ENCODE results near the gene AHRR. TPM values are rescaled to one million over a fixed set of nuclear protein-coding genes. Genes with fewer than 3 reads are reported as not detected.
A peak's percentile ranks its signal among the peaks of the same experiment; 100 is the strongest.
"Not testable (repeated sequence)": the region's sequence is repeated elsewhere in the genome, so short reads cannot be mapped to it uniquely, and the experiment has no call there.

Gene AHRR
- total and polyA plus RNA-seq, 7 donors = under 0.01 to 1.8 (median 1.0) TPM; not detected in 1

DNA sequence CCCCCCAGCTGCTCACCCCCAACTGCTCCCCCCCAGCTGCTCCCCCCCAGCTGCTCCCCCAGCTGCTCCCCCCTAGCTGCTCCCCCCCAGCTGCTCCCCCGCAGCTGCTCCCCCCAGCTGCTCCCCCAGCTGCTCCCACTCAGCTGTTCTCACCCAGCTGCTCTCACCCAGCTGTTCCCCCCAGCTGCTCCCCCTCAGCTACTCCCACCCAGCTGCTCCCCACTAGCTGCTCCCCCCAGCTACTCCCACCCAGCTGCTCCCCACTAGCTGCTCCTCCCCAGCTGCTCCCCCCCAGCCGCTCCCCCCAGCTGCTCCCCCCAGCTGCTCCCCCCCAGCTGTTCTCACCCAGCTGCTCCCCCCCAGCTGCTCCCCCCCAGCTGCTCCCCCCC is 22.8 kb upstream of the AHRR start:
- no peaks in the 10 kb centered on the region for H3K27me3 ChIP-seq
- no peaks in the 10 kb centered on the region for H3K4me1 ChIP-seq
- no peak for TF ChIP-seq POLR2AphosphoS5 (IDR thresholded peaks at IDR 0.05)
- TF ChIP-seq CTCF (IDR thresholded peaks at IDR 0.05) = no peak
- no peak for TF ChIP-seq EP300 (IDR thresholded peaks at IDR 0.05)
- TF ChIP-seq POLR2A (IDR thresholded peaks at IDR 0.05) = no peak
- intact Hi-C loops (cut with DNase I) = no loop called here
- H3K4me3 ChIP-seq = no peak overlapping the region
- WGBS, 2 donors = 25 to 93% methylated on average over 2 of the region's 2 CpGs
- H3K27ac ChIP-seq = no peak overlapping the region
- no peaks in the 10 kb centered on the region for H3K9me3 ChIP-seq
- peak; percentile 15 for DNase-seq
- no peaks in the 10 kb centered on the region for H3K36me3 ChIP-seq

DNA sequence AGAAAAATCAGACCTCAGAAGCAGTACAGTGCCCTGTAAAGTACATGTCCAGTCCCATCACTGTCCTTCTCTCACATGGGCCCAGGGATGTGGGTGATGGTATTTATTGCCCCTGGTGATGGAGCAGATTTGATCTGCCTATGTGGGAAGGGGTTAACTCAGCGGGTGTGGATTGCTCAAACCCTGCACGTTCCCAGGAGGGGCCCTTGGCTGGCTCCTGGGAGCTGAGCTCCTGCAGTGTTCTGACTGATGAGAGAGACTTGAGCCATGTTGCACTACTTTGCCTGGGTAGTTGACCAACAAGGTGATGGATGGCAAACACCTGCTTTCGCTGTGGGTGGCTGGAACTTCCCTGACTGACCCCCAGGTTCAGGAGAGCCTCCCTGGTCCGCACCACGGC is 21.6 kb upstream of the AHRR start:
- H3K27ac ChIP-seq; DNase-seq; H3K9me3 ChIP-seq; H3K27me3 ChIP-seq; H3K36me3 ChIP-seq; H3K4me1 ChIP-seq; intact Hi-C loops (cut with DNase I); H3K4me3 ChIP-seq: not testable (repeated sequence)
- WGBS, 2 donors = 83 to 87% methylated on average over 5 of the region's 5 CpGs

DNA sequence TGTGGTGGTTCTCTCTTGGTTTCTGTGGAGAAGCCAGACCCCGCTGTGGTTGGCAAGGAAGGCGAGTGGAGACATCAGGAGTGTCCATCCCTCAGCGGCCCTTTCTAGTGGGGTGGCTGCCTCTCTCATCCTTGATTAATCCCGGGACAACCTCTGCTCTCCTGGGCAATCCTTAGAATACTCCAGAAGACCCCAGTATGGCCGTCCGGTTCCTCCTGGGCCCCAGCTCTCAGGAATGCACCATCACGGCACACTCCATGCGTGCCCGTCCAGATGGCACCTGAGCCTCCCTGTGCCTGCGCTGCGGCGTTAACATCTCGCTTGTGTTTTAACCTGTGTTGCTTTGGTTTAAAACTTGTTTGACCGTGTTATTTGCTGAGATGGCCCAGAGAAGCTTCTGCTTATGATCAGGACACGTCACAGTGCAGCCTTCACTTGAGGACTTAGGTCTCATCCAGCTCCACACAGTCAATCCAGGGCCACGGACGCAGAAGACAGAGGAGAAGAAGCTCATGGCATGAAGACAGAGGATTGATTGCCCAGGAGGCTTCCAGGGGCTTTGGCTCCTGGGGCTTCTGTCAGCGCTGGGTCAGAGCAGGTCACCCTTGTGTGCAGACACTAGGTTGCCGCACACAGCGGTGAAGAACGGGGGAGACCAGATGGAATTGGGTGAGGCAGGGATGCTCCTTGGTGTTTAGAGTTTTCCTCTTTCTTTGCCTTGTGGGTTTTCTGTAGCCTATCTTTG is 20.7 kb upstream of the AHRR start:
- H3K4me3 ChIP-seq; H3K27me3 ChIP-seq; H3K36me3 ChIP-seq; H3K27ac ChIP-seq; intact Hi-C loops (cut with DNase I); H3K4me1 ChIP-seq; H3K9me3 ChIP-seq: not testable (repeated sequence)
- WGBS, 2 donors = 93 to 94% methylated on average over 21 of the region's 21 CpGs
- DNase-seq = peak; percentile 39

- peaks cover 0 to 24% (median 5%) of the 10 kb centered on the region in 4 donors for H3K36me3 ChIP-seq
- WGBS, 2 donors = 17 to 67% methylated on average over 8 of the region's 8 CpGs
- H3K27ac ChIP-seq; H3K4me1 ChIP-seq; H3K9me3 ChIP-seq; intact Hi-C loops (cut with DNase I); H3K27me3 ChIP-seq; H3K4me3 ChIP-seq; DNase-seq: not testable (repeated sequence)
These were observed 19.1 kb upstream of the AHRR start for GRCh38 chr5:302416-302815.

GRCh38 chr5:302966-303365 is 18.5 kb upstream of the AHRR start:
- DNase-seq = peak; percentile 43
- WGBS, 2 donors = 48 to 70% methylated on average over 8 of the region's 8 CpGs
- no peaks in the 10 kb centered on the region for H3K4me1 ChIP-seq
- no peaks in the 10 kb centered on the region for H3K9me3 ChIP-seq
- no peak overlapping the region for H3K27ac ChIP-seq
- H3K4me3 ChIP-seq = no peak overlapping the region
- intact Hi-C loops (cut with DNase I) = no loop called here
- no peaks in the 10 kb centered on the region for H3K27me3 ChIP-seq
- TF ChIP-seq CTCF (IDR thresholded peaks at IDR 0.05) = no peak
- TF ChIP-seq POLR2AphosphoS5 (IDR thresholded peaks at IDR 0.05) = no peak
- no peak for TF ChIP-seq POLR2A (IDR thresholded peaks at IDR 0.05)
- TF ChIP-seq EP300 (IDR thresholded peaks at IDR 0.05) = no peak
- H3K36me3 ChIP-seq = peaks cover 0 to 30% (median 5%) of the 10 kb centered on the region in 4 donors

- H3K9me3 ChIP-seq; intact Hi-C loops (cut with DNase I); H3K27ac ChIP-seq; DNase-seq; H3K4me3 ChIP-seq; H3K27me3 ChIP-seq; H3K4me1 ChIP-seq: not testable (repeated sequence)
- WGBS, 2 donors = 83 to 95% methylated on average over 8 of the region's 8 CpGs
- H3K36me3 ChIP-seq = peaks cover 0 to 33% (median 5%) of the 10 kb centered on the region in 4 donors
These were observed 17.8 kb upstream of the AHRR start for GRCh38 chr5:303741-304140.

GRCh38 chr5:305050-305449 is 16.5 kb upstream of the AHRR start:
- H3K4me1 ChIP-seq = no peaks in the 10 kb centered on the region
- H3K4me3 ChIP-seq = no peak overlapping the region
- no peak for TF ChIP-seq POLR2A (IDR thresholded peaks at IDR 0.05)
- TF ChIP-seq CTCF (IDR thresholded peaks at IDR 0.05) = no peak
- TF ChIP-seq POLR2AphosphoS5 (IDR thresholded peaks at IDR 0.05) = no peak
- no peak for TF ChIP-seq EP300 (IDR thresholded peaks at IDR 0.05)
- H3K27me3 ChIP-seq = no peaks in the 10 kb centered on the region
- no peaks in the 10 kb centered on the region for H3K9me3 ChIP-seq
- WGBS, 2 donors = 91 to 96% methylated on average over 9 of the region's 9 CpGs
- intact Hi-C loops (cut with DNase I) = no loop called here
- DNase-seq = no peak
- no peak overlapping the region for H3K27ac ChIP-seq
- H3K36me3 ChIP-seq = peaks cover 0 to 39% (median 5%) of the 10 kb centered on the region in 4 donors

Measured in sigmoid colon (tissue), 7 donors.